HepG2 (cell line): ENCODE measurements around the gene TTC19. TPM values are rescaled to one million over a fixed set of nuclear protein-coding genes. Genes with fewer than 3 reads are reported as not detected.
A peak's percentile ranks its signal among the peaks of the same experiment; 100 is the strongest.

Experiments used
- DMAP1 ChIP-seq: IDR thresholded peaks from 2 replicates; pipeline ENCODE4 v1.6.1; 2016
- GATAD1 ChIP-seq: IDR thresholded peaks from 2 replicates; pipeline ENCODE4 v1.6.1; 2016; ENCODE audit warnings: missing genetic modification reagents, missing compliant biosample characterization
- GPN1 ChIP-seq: sonication (generic); formaldehyde crosslinking; IDR thresholded peaks from 2 replicates; pipeline ENCODE4 v1.5.1; 2020; ENCODE audit warnings: missing genetic modification reagents, borderline replicate concordance
- GTF3A ChIP-seq: sonication (generic); formaldehyde crosslinking; conservative IDR thresholded peaks from 2 replicates; pipeline ENCODE4 v1.4.0; 2020; ENCODE audit warnings: mild to moderate bottlenecking, missing genetic modification reagents
- HCFC1 ChIP-seq: fragments of 150-350 bp; IDR thresholded peaks from 2 replicates; pipeline ENCODE4 v1.6.1; 2014; ENCODE audit warnings: low read depth, low read length
- IKZF4 ChIP-seq: sonication (generic); formaldehyde crosslinking; IDR thresholded peaks from 2 replicates; pipeline ENCODE4 v1.5.1; 2020; ENCODE audit warnings: borderline replicate concordance, mild to moderate bottlenecking, low read depth, missing genetic modification reagents; ENCODE audit errors: not compliant biosample characterization
- KLF11 ChIP-seq: IDR thresholded peaks from 2 replicates; pipeline ENCODE4 v1.6.1; 2016; ENCODE audit warnings: missing compliant biosample characterization
- NR2F6 ChIP-seq, 2 experiments: IDR thresholded peaks; 2 replicates each; pipeline ENCODE4 v1.6.1; 2016; ENCODE audit warnings: antibody characterized with exemption in 1 of 2, mild to moderate bottlenecking in 1 of 2
- NR3C1 ChIP-seq: sonication (generic); formaldehyde crosslinking; IDR thresholded peaks from 2 replicates; pipeline ENCODE4 v1.4.0; 2020; ENCODE audit warnings: missing genetic modification reagents
- PHB2 ChIP-seq: fragments of 450-650 bp; IDR thresholded peaks from 2 replicates; pipeline ENCODE4 v1.6.1; 2018; ENCODE audit not compliant: partially characterized antibody
- PITX1 ChIP-seq: sonication (generic); formaldehyde crosslinking; IDR thresholded peaks from 2 replicates; pipeline ENCODE4 v1.5.1; 2020; ENCODE audit warnings: mild to moderate bottlenecking, missing genetic modification reagents
- RCOR2 ChIP-seq: IDR thresholded peaks from 2 replicates; pipeline ENCODE4 v1.6.1; 2016; ENCODE audit warnings: missing biosample characterization, missing genetic modification reagents
- SRY ChIP-seq: sonication (generic); formaldehyde crosslinking; IDR thresholded peaks from 2 replicates; pipeline ENCODE4 v1.8.0; 2022; ENCODE audit warnings: mild to moderate bottlenecking, missing genetic modification reagents
- STAG1 ChIP-seq: sonication (generic); formaldehyde crosslinking; IDR thresholded peaks from 2 replicates; pipeline ENCODE4 v1.4.0; 2020; ENCODE audit warnings: missing genetic modification reagents
- STAT5B ChIP-seq: sonication (generic); formaldehyde crosslinking; IDR thresholded peaks from 2 replicates; pipeline ENCODE4 v1.4.0; 2020; ENCODE audit warnings: missing genetic modification reagents
- TAF15 ChIP-seq: fragments of 200-400 bp; formaldehyde crosslinking; IDR thresholded peaks from one replicate; pipeline ENCODE4 v1.6.1; 2018; ENCODE audit warnings: mild to moderate bottlenecking, low read depth, low read length; ENCODE audit not compliant: poor library complexity, severe bottlenecking
- ZFP62 ChIP-seq: sonication (generic); formaldehyde crosslinking; IDR thresholded peaks from 2 replicates; pipeline ENCODE4 v1.4.0; 2020; ENCODE audit warnings: missing genetic modification reagents
- ZFX ChIP-seq: sonication (generic); formaldehyde crosslinking; IDR thresholded peaks from 2 replicates; pipeline ENCODE4 v1.4.0; 2020; ENCODE audit warnings: mild to moderate bottlenecking, low read depth, missing genetic modification reagents, moderate library complexity
- ZNF230 ChIP-seq: sonication (generic); formaldehyde crosslinking; IDR thresholded peaks from 2 replicates; pipeline ENCODE4 v1.4.0; 2020; ENCODE audit warnings: mild to moderate bottlenecking, missing genetic modification reagents
- ZNF251 ChIP-seq: sonication (generic); formaldehyde crosslinking; IDR thresholded peaks from 2 replicates; pipeline ENCODE4 v1.9.0; 2021; ENCODE audit warnings: mild to moderate bottlenecking, missing genetic modification reagents
- ZNF34 ChIP-seq: sonication (generic); formaldehyde crosslinking; IDR thresholded peaks from 2 replicates; pipeline ENCODE4 v1.4.0; 2020; ENCODE audit warnings: mild to moderate bottlenecking, missing genetic modification reagents, borderline replicate concordance
- ZNF382 ChIP-seq: sonication (generic); formaldehyde crosslinking; IDR thresholded peaks from 2 replicates; pipeline ENCODE4 v1.5.0; 2020; ENCODE audit warnings: missing genetic modification reagents, mild to moderate bottlenecking, borderline replicate concordance
- ZNF484 ChIP-seq: sonication (generic); formaldehyde crosslinking; IDR thresholded peaks from 2 replicates; pipeline ENCODE4 v1.5.1; 2020; ENCODE audit warnings: mild to moderate bottlenecking, low read depth, missing genetic modification reagents, borderline replicate concordance
- ZNF510 ChIP-seq: sonication (generic); formaldehyde crosslinking; IDR thresholded peaks from 2 replicates; pipeline ENCODE4 v1.4.0; 2020; ENCODE audit warnings: low read depth, mild to moderate bottlenecking, missing genetic modification reagents
- ZNF562 ChIP-seq: sonication (generic); formaldehyde crosslinking; IDR thresholded peaks from 2 replicates; pipeline ENCODE4 v1.8.0; 2022; ENCODE audit warnings: missing genetic modification reagents, borderline replicate concordance
- ZNF775 ChIP-seq: sonication (generic); formaldehyde crosslinking; IDR thresholded peaks from 2 replicates; pipeline ENCODE4 v1.4.0; 2020; ENCODE audit warnings: missing genetic modification reagents, mild to moderate bottlenecking, moderate library complexity, borderline replicate concordance
- ZNF782 ChIP-seq: sonication (generic); formaldehyde crosslinking; IDR thresholded peaks from 2 replicates; pipeline ENCODE4 v1.4.0; 2020; ENCODE audit warnings: missing genetic modification reagents, mild to moderate bottlenecking, borderline replicate concordance
- ZNF792 ChIP-seq: IDR thresholded peaks from 2 replicates; pipeline ENCODE4 v1.6.1; 2016
- ZZZ3 ChIP-seq: sonication (generic); formaldehyde crosslinking; IDR thresholded peaks from 2 replicates; pipeline ENCODE4 v1.4.0; 2020; ENCODE audit warnings: missing genetic modification reagents, mild to moderate bottlenecking, borderline replicate concordance
- polyA plus RNA-seq, 8 experiments: library from polyadenylated mRNA; depleted of rRNA in 3 of 8; stranded (reverse) in 7 of 8; unstranded in 1 of 8; fragments of >200 nt; fragmentation: Illumina TruSeq in 4 of 8; extraction: Trizol in 4 of 8; gene quantifications; 2 replicates each; pipeline versions ENCODE4 v1.2.1 to v1.2.3, GENCODE V29; 2011 to 2016; ENCODE audit warnings: low read depth in 4 of 8, missing spikeins in 1 of 8, mixed read lengths in 1 of 8; ENCODE audit not compliant: insufficient read depth in 1 of 8
- total RNA-seq, 5 experiments: library from RNA; depleted of rRNA; stranded (reverse); fragments of >200 nt; fragmentation: Illumina TruSeq; extraction: Trizol; gene quantifications; 2 replicates each; pipeline ENCODE4 v1.2.3, GENCODE V29; 2016; ENCODE audit warnings: low read depth in 1 of 5
- TF ChIP-seq, protein P1 (sequence below): sonication (generic); formaldehyde crosslinking; IDR thresholded peaks from 2 replicates; pipeline ENCODE4 v1.4.0; 2020; ENCODE audit warnings: missing genetic modification reagents
- TF ChIP-seq, protein P2 (sequence below): sonication (generic); formaldehyde crosslinking; IDR thresholded peaks from 2 replicates; pipeline ENCODE4 v1.4.0; 2020; ENCODE audit warnings: missing genetic modification reagents, mild to moderate bottlenecking, borderline replicate concordance

The TTC19 gene
- total and polyA plus RNA-seq, 2 of the 13 experiments (the other 11 are each of a cell fraction or from before 2014, with no cell fraction given) = 4.4 to 24.3 TPM

DNA sequence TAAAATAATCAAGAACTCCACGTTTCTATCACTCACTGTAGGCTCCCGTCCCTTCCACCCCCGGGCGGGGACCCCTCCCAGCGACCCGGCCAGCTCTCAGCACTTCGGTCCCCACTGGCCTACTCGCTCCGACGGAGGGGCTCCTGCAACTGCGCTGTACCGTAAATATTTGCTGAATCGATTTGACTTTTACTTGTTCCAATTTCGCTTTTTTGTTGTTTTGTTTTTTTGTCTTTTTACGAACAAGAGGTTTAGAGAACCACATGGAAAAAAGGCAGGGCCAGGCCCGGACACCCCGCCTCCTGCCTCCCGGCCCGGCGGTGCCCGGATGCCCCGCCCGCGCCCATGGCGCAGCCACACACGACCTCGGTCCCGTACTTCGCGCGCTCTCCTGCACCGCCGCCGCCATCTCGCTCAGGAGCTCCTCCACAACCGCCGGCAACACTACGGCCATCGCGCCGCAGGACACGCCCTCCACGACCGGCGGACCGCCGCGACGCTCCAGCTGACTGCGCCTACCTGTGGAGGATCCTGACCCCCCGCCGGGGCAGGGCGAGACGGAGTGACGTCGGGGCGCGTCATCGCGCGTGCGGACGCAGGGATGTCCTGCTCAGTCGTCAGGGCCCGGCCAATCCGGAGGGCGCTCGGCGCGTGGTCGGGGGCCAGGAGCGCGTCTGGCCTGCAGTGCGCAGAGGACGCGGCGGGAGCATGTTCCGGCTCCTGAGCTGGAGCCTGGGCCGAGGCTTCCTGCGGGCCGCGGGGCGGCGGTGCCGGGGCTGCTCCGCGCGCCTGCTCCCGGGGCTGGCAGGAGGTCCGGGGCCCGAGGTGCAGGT, at the start of gene TTC19, which contains the start of gene ZSWIM7 (continued):
- TF ChIP-seq GTF3A (CRISPR knock-in tag) (no peak), GATAD1 (CRISPR knock-in tag) (peak; percentile 88), NR2F6 (IDR thresholded peaks at IDR 0.05) (no peak), NR2F6 (CRISPR knock-in tag; IDR thresholded peaks at IDR 0.05) (peak; percentile 85), ZFP62 (no peak), KLF11 (CRISPR knock-in tag) (peak; percentile 46; the same call in 1 of the 2 replicates), ZNF562 (CRISPR knock-in tag) (0 out of 2 replicates have a peak, but pooled peaks have one; percentile 47), ZNF792 (CRISPR knock-in tag) (peak; percentile 93), PHB2 (no peak), ZNF382 (CRISPR knock-in tag) (no peak), IKZF4 (peak; percentile 95), STAT5B (CRISPR knock-in tag) (no peak; the same call in 1 of the 2 replicates), ZNF775 (CRISPR knock-in tag) (no peak), TAF15 (no peak), ZNF510 (CRISPR knock-in tag) (no peak), GPN1 (CRISPR knock-in tag) (0 out of 2 replicates have a peak, but pooled peaks have one; percentile 56), ZNF230 (CRISPR knock-in tag) (no peak; the same call in 1 of the 2 replicates), DMAP1 (CRISPR knock-in tag) (peak; percentile 93), NR3C1 (no peak), STAG1 (CRISPR knock-in tag) (peak; percentile 29), ZNF782 (CRISPR knock-in tag) (peak; percentile 56), SRY (peak; percentile 93), ZFX (CRISPR knock-in tag) (peak; percentile 99), ZNF34 (CRISPR knock-in tag) (no peak), ZZZ3 (CRISPR knock-in tag) (no peak), HCFC1 (no peak), ZNF484 (CRISPR knock-in tag) (no peak), PITX1 (peak; percentile 83), RCOR2 (no peak; the same call in 1 of the 2 replicates), ZNF251 (CRISPR knock-in tag) (no peak)
- TF ChIP-seq, protein P1, sequence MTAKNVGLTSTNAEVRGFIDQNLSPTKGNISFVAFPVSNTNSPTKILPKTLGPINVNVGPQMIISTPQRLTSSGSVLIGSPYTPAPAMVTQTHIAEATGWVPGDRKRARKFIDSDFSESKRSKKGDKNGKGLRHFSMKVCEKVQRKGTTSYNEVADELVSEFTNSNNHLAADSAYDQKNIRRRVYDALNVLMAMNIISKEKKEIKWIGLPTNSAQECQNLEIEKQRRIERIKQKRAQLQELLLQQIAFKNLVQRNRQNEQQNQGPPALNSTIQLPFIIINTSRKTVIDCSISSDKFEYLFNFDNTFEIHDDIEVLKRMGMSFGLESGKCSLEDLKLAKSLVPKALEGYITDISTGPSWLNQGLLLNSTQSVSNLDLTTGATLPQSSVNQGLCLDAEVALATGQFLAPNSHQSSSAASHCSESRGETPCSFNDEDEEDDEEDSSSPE (CRISPR knock-in tag) = peak; percentile 93
- TF ChIP-seq, protein P2, sequence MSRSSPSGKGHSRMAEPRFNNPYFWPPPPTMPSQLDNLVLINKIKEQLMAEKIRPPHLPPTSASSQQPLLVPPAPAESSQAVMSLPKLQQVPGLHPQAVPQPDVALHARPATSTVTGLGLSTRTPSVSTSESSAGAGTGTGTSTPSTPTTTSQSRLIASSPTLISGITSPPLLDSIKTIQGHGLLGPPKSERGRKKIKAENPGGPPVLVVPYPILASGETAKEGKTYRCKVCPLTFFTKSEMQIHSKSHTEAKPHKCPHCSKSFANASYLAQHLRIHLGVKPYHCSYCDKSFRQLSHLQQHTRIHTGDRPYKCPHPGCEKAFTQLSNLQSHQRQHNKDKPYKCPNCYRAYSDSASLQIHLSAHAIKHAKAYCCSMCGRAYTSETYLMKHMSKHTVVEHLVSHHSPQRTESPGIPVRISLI (CRISPR knock-in tag) = 0 out of 2 replicates have a peak, but pooled peaks have one; percentile 22
